Renal cortex interstitium (tissue), 11 donors: ENCODE results near the gene IMMT. TPM values are rescaled to one million over a fixed set of nuclear protein-coding genes. Genes with fewer than 3 reads are reported as not detected.
"Not testable (repeated sequence)": the region's sequence is repeated elsewhere in the genome, so short reads cannot be mapped to it uniquely, and the experiment has no call there.

Experiments used
- DNase-seq, 11 donors: peaks; one replicate each; pipeline ENCODE4 v3.0.0-alpha.2; 2013; ENCODE audit warnings: low read depth in 9 of 11, low spot score in 4 of 11; ENCODE audit errors: extremely low read depth in 1 of 11
- polyA plus RNA-seq, 3 donors: library from polyadenylated mRNA; unstranded; fragments of 120-200 nt; gene quantifications; one replicate each; pipeline ENCODE4 v1.2.1, GENCODE V29; 2013; ENCODE audit not compliant: insufficient read length in 3 of 3

Gene IMMT
- polyA plus RNA-seq, 3 donors: 102 to 113 (median 109) TPM

- no peak for DNase-seq
Observed at GRCh38 chr2:86230961-86231360, 35.7 kb upstream of the IMMT start.

- no peak for DNase-seq
Observed at GRCh38 chr2:86229221-86229620, 34.0 kb upstream of the IMMT start.

- not testable (repeated sequence) for DNase-seq
Observed at GRCh38 chr2:86228574-86228973, 33.3 kb upstream of the IMMT start.

GRCh38 chr2:86227685-86228084 lies 32.4 kb upstream of the IMMT start:
- DNase-seq: no peak

- DNase-seq: no peak
Observed at GRCh38 chr2:86226636-86227520, 31.6 kb upstream of the IMMT start.

GRCh38 chr2:86226070-86226469 lies 30.8 kb upstream of the IMMT start:
- no peak for DNase-seq

- no peak for DNase-seq
Observed at GRCh38 chr2:86225581-86225980, 30.3 kb upstream of the IMMT start.

- no peak for DNase-seq
Observed at GRCh38 chr2:86224645-86225355, 29.5 kb upstream of the IMMT start.

GRCh38 chr2:86223927-86224560 lies 28.8 kb upstream of the IMMT start:
- no peak for DNase-seq

- DNase-seq: peak in 5 of 11 donors; percentile 22 to 46 (median 41)
Observed at GRCh38 chr2:86223140-86223926, 28.1 kb upstream of the IMMT start.

- DNase-seq: peak in 2 of 11 donors; percentile 33 to 42
Observed at GRCh38 chr2:86221066-86221684, 25.9 kb upstream of the IMMT start.

GRCh38 chr2:86219896-86220295 lies 24.6 kb upstream of the IMMT start:
- DNase-seq: no peak

- DNase-seq: no peak
Observed at GRCh38 chr2:86218124-86218523, 22.9 kb upstream of the IMMT start.

- DNase-seq: no peak
Observed at GRCh38 chr2:86216575-86217555, 21.6 kb upstream of the IMMT start.

GRCh38 chr2:86214503-86214832 lies 19.2 kb upstream of the IMMT start:
- no peak for DNase-seq

GRCh38 chr2:86213699-86214502 lies 18.6 kb upstream of the IMMT start:
- DNase-seq: no peak

- no peak for DNase-seq
Observed at GRCh38 chr2:86213056-86213455, 17.8 kb upstream of the IMMT start.
